ENCODE data around the gene DMRT1. TPM values are rescaled to one million over a fixed set of nuclear protein-coding genes. Genes with fewer than 3 reads are reported as not detected.

The DMRT1 gene
- total RNA-seq, 1 experiment from 2014 or later = not detected

DNA sequence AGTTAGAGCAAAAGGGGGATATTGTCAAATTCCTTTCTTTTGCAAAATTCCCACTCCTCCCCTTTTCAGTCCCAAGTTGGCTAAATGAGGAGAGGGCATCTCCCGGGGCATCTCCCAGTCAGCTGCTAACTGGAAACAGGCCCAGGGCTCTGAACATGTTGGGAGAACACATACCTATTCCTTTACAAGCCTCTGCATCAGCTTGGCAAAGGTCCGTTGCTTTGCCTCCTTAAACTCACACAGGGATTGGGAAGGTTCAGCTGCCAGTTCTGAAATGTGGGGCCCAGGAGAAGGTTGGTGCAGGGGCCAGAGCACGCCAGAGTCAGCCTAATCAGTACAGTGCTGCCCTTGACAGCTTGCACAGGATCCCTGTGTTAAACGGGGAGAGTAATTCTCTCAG is 124.0 kb downstream of the DMRT1 start:
- Histone ChIP-seq H3K27me3 (ENCODE audit: control insufficient read depth, insufficient read depth, low read length) (no peaks in the 10 kb centered on the region), H3K36me3 (ENCODE audit: control insufficient read depth, insufficient read depth, low read length) (no peaks in the 10 kb centered on the region), H3K4me3 (ENCODE audit: low read depth in 2 of 2, low read length in 2 of 2) (no peak overlapping the region), H3K9me3 (ENCODE audit: control insufficient read depth, insufficient read depth, low read depth, low read length) (no peaks in the 10 kb centered on the region), H3K27ac (ENCODE audit: low read length) (no peak overlapping the region), H3K4me1 (ENCODE audit: control insufficient read depth, insufficient read depth, low read length) (no peaks in the 10 kb centered on the region)
- in situ Hi-C loops (cut with HindIII; ENCODE audit: low pct_unique_long_range_greater_than_20kb, low sequenced_read_pairs) (no loop called here), intact Hi-C loops (cut with micrococcal nuclease; ENCODE audit: unreplicated experiment) (no loop called here)
- ChIA-PET CTCF (no interaction called here), POLR2A (no interaction called here)
- BruUV-seq (replicated peaks) = no TSS peak
- no peak for ATAC-seq
- DNase-seq (ENCODE audit: low read depth, low spot score) = no peak
- no peak for TF ChIP-seq SIN3A (IDR thresholded peaks at IDR 0.05; ENCODE audit: borderline replicate concordance, insufficient read depth, low read depth, low read length)
- TF ChIP-seq POLR2AphosphoS5 (IDR thresholded peaks at IDR 0.05; ENCODE audit: low read depth, low read length) = no peak
- TF ChIP-seq, protein P1, sequence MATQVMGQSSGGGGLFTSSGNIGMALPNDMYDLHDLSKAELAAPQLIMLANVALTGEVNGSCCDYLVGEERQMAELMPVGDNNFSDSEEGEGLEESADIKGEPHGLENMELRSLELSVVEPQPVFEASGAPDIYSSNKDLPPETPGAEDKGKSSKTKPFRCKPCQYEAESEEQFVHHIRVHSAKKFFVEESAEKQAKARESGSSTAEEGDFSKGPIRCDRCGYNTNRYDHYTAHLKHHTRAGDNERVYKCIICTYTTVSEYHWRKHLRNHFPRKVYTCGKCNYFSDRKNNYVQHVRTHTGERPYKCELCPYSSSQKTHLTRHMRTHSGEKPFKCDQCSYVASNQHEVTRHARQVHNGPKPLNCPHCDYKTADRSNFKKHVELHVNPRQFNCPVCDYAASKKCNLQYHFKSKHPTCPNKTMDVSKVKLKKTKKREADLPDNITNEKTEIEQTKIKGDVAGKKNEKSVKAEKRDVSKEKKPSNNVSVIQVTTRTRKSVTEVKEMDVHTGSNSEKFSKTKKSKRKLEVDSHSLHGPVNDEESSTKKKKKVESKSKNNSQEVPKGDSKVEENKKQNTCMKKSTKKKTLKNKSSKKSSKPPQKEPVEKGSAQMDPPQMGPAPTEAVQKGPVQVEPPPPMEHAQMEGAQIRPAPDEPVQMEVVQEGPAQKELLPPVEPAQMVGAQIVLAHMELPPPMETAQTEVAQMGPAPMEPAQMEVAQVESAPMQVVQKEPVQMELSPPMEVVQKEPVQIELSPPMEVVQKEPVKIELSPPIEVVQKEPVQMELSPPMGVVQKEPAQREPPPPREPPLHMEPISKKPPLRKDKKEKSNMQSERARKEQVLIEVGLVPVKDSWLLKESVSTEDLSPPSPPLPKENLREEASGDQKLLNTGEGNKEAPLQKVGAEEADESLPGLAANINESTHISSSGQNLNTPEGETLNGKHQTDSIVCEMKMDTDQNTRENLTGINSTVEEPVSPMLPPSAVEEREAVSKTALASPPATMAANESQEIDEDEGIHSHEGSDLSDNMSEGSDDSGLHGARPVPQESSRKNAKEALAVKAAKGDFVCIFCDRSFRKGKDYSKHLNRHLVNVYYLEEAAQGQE (IDR thresholded peaks at IDR 0.05; ENCODE audit: insufficient read depth in 1 of 2, low read depth in 2 of 2, low read length in 1 of 2) = no peak
- TF ChIP-seq, protein P2, sequence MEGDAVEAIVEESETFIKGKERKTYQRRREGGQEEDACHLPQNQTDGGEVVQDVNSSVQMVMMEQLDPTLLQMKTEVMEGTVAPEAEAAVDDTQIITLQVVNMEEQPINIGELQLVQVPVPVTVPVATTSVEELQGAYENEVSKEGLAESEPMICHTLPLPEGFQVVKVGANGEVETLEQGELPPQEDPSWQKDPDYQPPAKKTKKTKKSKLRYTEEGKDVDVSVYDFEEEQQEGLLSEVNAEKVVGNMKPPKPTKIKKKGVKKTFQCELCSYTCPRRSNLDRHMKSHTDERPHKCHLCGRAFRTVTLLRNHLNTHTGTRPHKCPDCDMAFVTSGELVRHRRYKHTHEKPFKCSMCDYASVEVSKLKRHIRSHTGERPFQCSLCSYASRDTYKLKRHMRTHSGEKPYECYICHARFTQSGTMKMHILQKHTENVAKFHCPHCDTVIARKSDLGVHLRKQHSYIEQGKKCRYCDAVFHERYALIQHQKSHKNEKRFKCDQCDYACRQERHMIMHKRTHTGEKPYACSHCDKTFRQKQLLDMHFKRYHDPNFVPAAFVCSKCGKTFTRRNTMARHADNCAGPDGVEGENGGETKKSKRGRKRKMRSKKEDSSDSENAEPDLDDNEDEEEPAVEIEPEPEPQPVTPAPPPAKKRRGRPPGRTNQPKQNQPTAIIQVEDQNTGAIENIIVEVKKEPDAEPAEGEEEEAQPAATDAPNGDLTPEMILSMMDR (IDR thresholded peaks at IDR 0.05) = no peak
- no peak for TF ChIP-seq TCF7L2 (IDR thresholded peaks at IDR 0.05; ENCODE audit: low read depth, low read length)

DNA sequence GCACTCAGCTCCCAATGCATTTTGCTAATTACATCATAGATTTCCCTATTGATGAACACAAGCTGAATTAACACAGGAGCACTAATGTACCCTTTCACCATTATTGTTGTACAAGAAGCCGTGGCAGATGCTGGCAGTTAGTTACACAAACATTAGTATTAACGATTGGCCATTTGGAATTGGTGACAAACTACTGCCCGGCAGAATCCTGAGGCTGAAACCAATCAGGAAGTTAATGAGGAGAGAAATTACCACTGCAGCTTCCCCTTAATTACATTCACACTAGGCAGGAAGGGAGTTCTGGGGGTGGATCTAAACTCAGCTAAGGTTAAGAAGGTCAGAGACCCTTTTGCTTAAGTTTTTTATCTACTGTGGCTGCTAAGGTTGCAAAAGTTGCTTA is 125.4 kb downstream of the DMRT1 start:
- in situ Hi-C loops (cut with HindIII; ENCODE audit: low pct_unique_long_range_greater_than_20kb, low sequenced_read_pairs) (no loop called here), intact Hi-C loops (cut with micrococcal nuclease; ENCODE audit: unreplicated experiment) (no loop called here)
- Histone ChIP-seq H3K27me3 (ENCODE audit: control insufficient read depth, insufficient read depth, low read length) (no peaks in the 10 kb centered on the region), H3K9me3 (ENCODE audit: control insufficient read depth, insufficient read depth, low read depth, low read length) (no peaks in the 10 kb centered on the region), H3K4me3 (ENCODE audit: low read depth in 2 of 2, low read length in 2 of 2) (no peak overlapping the region), H3K27ac (ENCODE audit: low read length) (no peak overlapping the region), H3K4me1 (ENCODE audit: control insufficient read depth, insufficient read depth, low read length) (no peaks in the 10 kb centered on the region), H3K36me3 (ENCODE audit: control insufficient read depth, insufficient read depth, low read length) (no peaks in the 10 kb centered on the region)
- CTCF ChIA-PET = no interaction called here
- no peak for TF ChIP-seq POLR2AphosphoS5 (IDR thresholded peaks at IDR 0.05; ENCODE audit: low read depth, low read length)
- POLR2A ChIA-PET = no interaction called here
- ATAC-seq = no peak
- no TSS peak for BruUV-seq (replicated peaks)
- DNase-seq (ENCODE audit: low read depth, low spot score) = no peak

DNA sequence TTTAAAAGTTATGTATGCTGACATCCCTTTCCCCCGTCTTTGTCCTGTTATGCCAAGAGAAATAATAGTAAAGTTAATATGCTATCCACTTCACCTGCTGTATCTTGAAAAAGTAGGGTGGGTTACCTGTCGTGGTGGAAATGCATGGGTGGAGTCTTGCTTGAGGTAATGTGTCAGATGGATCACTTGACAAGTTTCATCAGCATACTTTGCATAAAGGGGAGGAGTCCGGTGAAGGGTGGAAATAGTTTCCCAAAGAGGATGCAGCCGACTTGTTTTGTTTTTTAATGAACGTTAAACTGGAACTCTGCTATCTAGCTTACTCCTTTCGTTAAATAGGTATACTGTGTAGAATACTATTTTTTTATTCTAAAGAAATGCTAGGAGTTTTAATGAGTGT is 125.9 kb downstream of the DMRT1 start:
- ChIA-PET CTCF (no interaction called here), POLR2A (no interaction called here)
- intact Hi-C loops (cut with micrococcal nuclease; ENCODE audit: unreplicated experiment) = no loop called here
- Histone ChIP-seq H3K4me1 (ENCODE audit: control insufficient read depth, insufficient read depth, low read length) (no peaks in the 10 kb centered on the region), H3K36me3 (ENCODE audit: control insufficient read depth, insufficient read depth, low read length) (no peaks in the 10 kb centered on the region), H3K27ac (ENCODE audit: low read length) (no peak overlapping the region), H3K4me3 (ENCODE audit: low read depth in 2 of 2, low read length in 2 of 2) (no peak overlapping the region), H3K9me3 (ENCODE audit: control insufficient read depth, insufficient read depth, low read depth, low read length) (no peaks in the 10 kb centered on the region), H3K27me3 (ENCODE audit: control insufficient read depth, insufficient read depth, low read length) (no peaks in the 10 kb centered on the region)
- no peak for DNase-seq (ENCODE audit: low read depth, low spot score)
- TF ChIP-seq SIN3A (IDR thresholded peaks at IDR 0.05; ENCODE audit: borderline replicate concordance, insufficient read depth, low read depth, low read length) = no peak
- TF ChIP-seq POLR2AphosphoS5 (IDR thresholded peaks at IDR 0.05; ENCODE audit: low read depth, low read length) = no peak
- TF ChIP-seq, protein P2 (IDR thresholded peaks at IDR 0.05) = no peak
- TF ChIP-seq, protein P1 (IDR thresholded peaks at IDR 0.05; ENCODE audit: insufficient read depth in 1 of 2, low read depth in 2 of 2, low read length in 1 of 2) = no peak
- no peak for TF ChIP-seq TCF7L2 (IDR thresholded peaks at IDR 0.05; ENCODE audit: low read depth, low read length)
- in situ Hi-C loops (cut with HindIII; ENCODE audit: low pct_unique_long_range_greater_than_20kb, low sequenced_read_pairs) = no loop called here
- no peak for ATAC-seq
- no TSS peak for BruUV-seq (replicated peaks)

Data from Panc1 (cell line).